GM13976 (cell line): Measurements from ENCODE around the gene AGMO.

Source experiments
- DNase-seq: peaks from one replicate; pipeline ENCODE4 v3.0.0; 2012; ENCODE audit warnings: low spot score
- CTCF ChIP-seq: IDR thresholded peaks from 2 replicates; pipeline ENCODE4 v1.5.1; 2012; ENCODE audit warnings: borderline replicate concordance, mild to moderate bottlenecking; ENCODE audit not compliant: insufficient read depth; ENCODE audit errors: extremely low read depth, missing control alignments, control extremely low read depth
- in situ Hi-C: fragments of 300-500 bp; cut with MboI; formaldehyde crosslinking; loops from one replicate; pipeline ENCODE4 v1.12.0; 2022; ENCODE audit warnings: low sequenced_read_pairs, mixed read lengths, inconsistent platforms; ENCODE audit not compliant: unreplicated experiment

Gene AGMO

GRCh38 chr7:15603124-15603523 is 41.3 kb upstream of the AGMO start:
- TF ChIP-seq CTCF = no peak
- in situ Hi-C loops = no loop called here
- DNase-seq = no peak

GRCh38 chr7:15602236-15602635 is 40.4 kb upstream of the AGMO start:
- in situ Hi-C loops = no loop called here
- no peak for TF ChIP-seq CTCF
- DNase-seq = no peak

GRCh38 chr7:15601175-15601574 is 39.4 kb upstream of the AGMO start:
- no peak for TF ChIP-seq CTCF
- in situ Hi-C loops = no loop called here
- DNase-seq = no peak

- in situ Hi-C loops = no loop called here
- no peak for DNase-seq
- TF ChIP-seq CTCF = no peak
These were observed 38.5 kb upstream of the AGMO start for GRCh38 chr7:15600298-15600697.

- no peak for DNase-seq
- no peak for TF ChIP-seq CTCF
- in situ Hi-C loops = no loop called here
These were observed 32.6 kb upstream of the AGMO start for GRCh38 chr7:15594461-15594860.

GRCh38 chr7:15593382-15593781 is 31.6 kb upstream of the AGMO start:
- TF ChIP-seq CTCF = no peak
- no peak for DNase-seq
- in situ Hi-C loops = no loop called here

GRCh38 chr7:15586266-15586665 is 24.5 kb upstream of the AGMO start:
- no peak for DNase-seq
- no peak for TF ChIP-seq CTCF
- in situ Hi-C loops = no loop called here
